Breast epithelium (tissue), 3 donors: ENCODE results near the gene ASB11.

Source experiments
- CTCF ChIP-seq, 3 donors: fragments of 450-650 bp; IDR thresholded peaks; one replicate each; pipeline ENCODE4 v1.5.1; 2016 to 2017; ENCODE audit warnings: antibody characterized with exemption in 3 of 3, mild to moderate bottlenecking in 3 of 3, moderate library complexity in 3 of 3
- POLR2A ChIP-seq: fragments of 450-650 bp; IDR thresholded peaks from one replicate; pipeline ENCODE4 v1.6.1; 2016; ENCODE audit warnings: antibody characterized with exemption, mild to moderate bottlenecking, moderate library complexity

DNA sequence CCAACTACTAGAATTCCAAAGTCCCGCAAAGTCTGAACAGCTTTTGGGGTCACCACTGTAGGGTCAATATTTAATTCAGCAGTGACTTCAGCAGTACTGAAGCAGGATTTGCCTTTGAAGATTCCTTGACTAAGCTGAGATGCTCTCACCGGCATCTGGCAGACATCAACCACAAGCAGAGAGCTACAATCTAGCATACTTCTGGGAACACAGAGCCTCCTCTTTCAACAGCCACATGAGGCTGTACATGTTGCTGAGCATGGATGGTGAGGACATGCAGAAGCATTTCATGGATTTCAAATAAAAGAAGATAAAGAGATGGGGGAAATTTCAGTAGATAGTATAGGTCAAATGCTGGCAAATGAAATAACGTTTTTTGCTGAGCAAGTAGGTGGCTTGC is 6.6 kb upstream of the ASB11 start:
- TF ChIP-seq CTCF (IDR thresholded peaks at IDR 0.05) (no peak), POLR2A (no peak)
